Measurements from ENCODE around the gene AMDHD2.
A peak's percentile ranks its signal among the peaks of the same experiment; 100 is the strongest.

DNA sequence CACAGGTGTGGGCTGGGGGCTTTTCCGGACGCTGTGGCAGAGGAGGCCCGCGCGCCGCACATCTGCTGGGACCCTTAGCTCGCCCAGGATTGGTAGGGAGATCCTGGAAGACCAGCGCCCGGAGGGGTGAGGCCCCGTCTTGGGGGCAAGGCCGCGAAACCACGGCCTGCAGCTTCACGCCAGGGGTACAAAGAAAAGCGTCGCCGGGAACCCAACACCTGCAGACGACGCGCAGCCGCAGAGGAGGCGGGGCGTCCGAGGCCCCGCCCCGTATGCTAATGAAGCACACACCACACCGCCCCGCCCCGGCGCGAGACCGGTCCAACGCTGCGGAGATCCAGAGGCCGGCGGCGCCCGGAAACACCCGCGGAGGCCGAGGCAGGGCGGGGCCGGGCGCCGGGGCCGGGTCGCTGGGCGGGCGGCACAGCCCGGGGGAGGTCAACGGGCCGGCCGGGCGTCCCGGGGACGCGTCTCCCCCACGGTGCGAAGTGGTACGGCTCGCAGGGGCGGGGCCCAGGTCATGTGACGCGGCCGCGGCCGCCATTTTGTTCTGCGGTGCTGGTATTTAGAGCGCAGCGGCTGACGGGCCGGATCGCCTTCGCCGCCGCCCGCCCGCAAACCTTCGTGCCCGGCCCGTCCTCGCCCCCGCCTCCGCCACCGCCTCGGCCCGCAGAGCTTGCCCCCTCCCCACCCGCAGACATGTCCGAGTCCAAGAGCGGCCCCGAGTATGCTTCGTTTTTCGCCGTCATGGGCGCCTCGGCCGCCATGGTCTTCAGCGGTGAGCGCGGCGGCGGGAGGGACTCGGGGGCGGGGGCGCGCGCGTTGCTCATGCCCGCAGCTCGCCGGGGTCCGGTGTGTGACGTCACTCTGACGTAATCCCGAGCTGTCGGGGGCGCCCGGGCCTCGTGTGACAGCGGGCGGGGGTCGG lies 6.5 kb upstream of the AMDHD2 start, which contains the start of gene ATP6V0C:
- TF ChIP-seq, protein P1, sequence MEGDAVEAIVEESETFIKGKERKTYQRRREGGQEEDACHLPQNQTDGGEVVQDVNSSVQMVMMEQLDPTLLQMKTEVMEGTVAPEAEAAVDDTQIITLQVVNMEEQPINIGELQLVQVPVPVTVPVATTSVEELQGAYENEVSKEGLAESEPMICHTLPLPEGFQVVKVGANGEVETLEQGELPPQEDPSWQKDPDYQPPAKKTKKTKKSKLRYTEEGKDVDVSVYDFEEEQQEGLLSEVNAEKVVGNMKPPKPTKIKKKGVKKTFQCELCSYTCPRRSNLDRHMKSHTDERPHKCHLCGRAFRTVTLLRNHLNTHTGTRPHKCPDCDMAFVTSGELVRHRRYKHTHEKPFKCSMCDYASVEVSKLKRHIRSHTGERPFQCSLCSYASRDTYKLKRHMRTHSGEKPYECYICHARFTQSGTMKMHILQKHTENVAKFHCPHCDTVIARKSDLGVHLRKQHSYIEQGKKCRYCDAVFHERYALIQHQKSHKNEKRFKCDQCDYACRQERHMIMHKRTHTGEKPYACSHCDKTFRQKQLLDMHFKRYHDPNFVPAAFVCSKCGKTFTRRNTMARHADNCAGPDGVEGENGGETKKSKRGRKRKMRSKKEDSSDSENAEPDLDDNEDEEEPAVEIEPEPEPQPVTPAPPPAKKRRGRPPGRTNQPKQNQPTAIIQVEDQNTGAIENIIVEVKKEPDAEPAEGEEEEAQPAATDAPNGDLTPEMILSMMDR (IDR thresholded peaks at IDR 0.05), result no peak
- peak; percentile 92 for TF ChIP-seq POLR2A (IDR thresholded peaks at IDR 0.05)

All from breast epithelium (tissue), 3 donors.